D721Med (cell line): ENCODE results near the gene UBA3.

ENCODE experiments used
- DNase-seq: peaks from one replicate; pipeline ENCODE4 v3.0.0; 2011; ENCODE audit warnings: low spot score; ENCODE audit not compliant: insufficient read length
- FAIRE-seq: peaks from 2 replicates; lab custom pipeline; 2011; peaks lifted over from hg19 to GRCh38; lab: Jason Lieb, UNC
- TF ChIP-seq, protein P1 (sequence below): IDR thresholded peaks from 2 replicates; pipeline ENCODE4 v1.5.1; 2012; ENCODE audit warnings: mild to moderate bottlenecking, control low read depth; ENCODE audit not compliant: insufficient read depth; ENCODE audit errors: missing control alignments

UBA3 gene

DNA sequence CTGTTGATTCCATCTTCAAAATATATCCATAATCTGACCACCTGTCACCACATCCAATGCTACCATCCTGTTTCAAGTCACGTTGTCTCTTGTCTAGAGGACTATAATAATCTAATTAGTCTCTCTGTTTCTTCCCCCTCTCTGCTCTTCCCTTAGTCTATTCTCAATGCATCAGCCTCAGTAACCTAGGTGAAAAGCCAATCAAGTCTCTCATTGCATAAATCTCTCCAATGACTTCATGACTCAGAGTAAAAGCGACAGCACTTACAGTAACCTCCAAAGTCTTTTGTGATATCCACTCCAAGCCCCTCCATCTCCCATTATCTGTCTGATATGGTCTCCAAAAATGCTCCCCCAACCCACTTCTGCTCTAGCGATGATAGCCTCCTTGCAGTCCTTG lies 7.2 kb downstream of the UBA3 start:
- TF ChIP-seq, protein P1, sequence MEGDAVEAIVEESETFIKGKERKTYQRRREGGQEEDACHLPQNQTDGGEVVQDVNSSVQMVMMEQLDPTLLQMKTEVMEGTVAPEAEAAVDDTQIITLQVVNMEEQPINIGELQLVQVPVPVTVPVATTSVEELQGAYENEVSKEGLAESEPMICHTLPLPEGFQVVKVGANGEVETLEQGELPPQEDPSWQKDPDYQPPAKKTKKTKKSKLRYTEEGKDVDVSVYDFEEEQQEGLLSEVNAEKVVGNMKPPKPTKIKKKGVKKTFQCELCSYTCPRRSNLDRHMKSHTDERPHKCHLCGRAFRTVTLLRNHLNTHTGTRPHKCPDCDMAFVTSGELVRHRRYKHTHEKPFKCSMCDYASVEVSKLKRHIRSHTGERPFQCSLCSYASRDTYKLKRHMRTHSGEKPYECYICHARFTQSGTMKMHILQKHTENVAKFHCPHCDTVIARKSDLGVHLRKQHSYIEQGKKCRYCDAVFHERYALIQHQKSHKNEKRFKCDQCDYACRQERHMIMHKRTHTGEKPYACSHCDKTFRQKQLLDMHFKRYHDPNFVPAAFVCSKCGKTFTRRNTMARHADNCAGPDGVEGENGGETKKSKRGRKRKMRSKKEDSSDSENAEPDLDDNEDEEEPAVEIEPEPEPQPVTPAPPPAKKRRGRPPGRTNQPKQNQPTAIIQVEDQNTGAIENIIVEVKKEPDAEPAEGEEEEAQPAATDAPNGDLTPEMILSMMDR = no peak
- FAIRE-seq (no peak), DNase-seq (no peak)

DNA sequence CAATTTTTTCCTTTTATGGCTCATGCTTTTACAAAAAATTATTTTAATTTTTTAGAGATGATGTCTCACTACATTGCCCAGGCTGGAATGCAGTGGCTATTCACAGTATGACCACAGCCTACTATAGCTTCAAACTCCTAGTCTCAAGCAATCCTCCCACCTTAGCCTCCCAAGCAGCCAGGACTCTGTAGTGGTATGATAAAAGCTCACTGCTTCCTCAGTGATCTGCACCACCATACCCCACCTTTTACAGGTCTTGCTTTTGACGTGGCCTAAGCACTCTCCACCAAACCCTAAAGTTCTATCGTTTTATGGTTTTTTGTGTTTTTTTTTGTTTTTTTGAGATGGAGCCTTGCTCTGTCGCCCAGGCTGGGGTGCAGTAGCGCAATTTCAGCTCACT lies 14.0 kb downstream of the UBA3 start:
- DNase-seq (no peak), FAIRE-seq (no peak)
- TF ChIP-seq, protein P1 = no peak

DNA sequence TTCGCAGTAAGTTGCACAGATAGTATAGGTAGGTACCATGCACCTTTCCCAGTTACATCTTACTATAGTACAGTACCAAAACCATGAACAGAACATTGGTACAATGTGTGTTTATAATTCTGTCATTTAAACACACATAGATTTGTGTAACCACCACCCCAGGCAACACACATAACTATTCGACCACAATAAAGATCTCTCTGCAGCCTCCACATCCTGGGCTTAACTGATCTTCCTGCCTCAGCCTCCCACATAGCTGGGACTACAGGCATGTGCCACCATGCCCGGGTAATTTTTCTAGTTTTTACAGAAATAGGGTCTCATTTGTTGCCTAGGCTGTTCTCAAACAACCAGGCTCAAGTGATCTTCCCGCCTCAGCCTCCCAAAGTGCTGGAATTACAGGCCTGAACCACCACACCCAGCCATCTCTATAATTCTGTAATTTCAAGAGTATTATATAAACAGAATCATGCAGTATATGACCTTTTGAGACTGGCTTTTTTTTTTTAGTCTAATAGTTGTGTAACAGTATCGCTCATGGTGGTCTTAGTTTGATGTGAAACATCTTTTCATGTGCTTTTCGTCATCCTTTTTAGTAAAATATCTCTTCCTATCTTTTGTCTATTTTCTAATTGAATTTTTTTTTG lies 14.7 kb downstream of the UBA3 start:
- TF ChIP-seq, protein P1 = no peak
- no peak for FAIRE-seq
- no peak for DNase-seq

DNA sequence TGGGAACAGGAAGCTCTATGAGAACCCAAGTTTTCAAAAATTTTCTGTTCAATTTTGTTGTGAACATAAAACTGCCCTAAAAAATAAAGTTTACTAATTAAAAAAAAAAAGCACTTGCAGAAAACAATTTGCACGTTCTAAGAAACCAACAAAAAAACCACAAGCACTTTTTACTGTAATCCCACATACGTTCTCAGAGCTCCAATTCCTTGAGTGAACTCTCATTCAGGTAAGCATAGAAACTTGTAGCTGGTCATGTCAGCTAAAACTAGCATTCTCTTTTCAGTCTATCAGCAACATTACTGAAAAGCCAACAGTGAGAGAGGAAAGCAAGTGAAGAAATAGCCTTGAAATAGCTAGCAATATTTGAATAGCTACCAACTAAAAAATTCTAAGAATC lies 16.5 kb downstream of the UBA3 start:
- FAIRE-seq = no peak
- TF ChIP-seq, protein P1 = no peak

DNA sequence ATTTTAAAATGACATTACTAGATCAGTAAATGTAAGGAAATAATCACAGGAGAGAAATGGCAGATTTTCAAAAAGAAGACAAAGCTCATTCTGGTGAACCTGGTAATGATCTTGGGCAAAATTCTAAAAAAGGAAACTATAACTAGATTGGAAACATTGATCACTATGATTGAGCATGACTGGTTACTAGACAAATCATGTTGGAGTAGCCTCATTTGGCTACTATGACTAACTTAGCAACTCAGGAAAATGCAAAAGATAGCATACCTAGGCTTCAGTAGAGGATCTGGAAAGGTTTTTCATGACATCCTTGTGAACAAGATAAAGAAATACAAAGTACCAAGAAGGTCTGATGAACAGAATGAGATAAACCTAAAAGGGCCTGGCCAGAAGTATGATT lies 20.5 kb downstream of the UBA3 start:
- FAIRE-seq (no peak), DNase-seq (no peak)
- TF ChIP-seq, protein P1 = no peak

More for the DNA sequence above, 16.5 kb downstream of the UBA3 start:
- no peak for DNase-seq

DNA sequence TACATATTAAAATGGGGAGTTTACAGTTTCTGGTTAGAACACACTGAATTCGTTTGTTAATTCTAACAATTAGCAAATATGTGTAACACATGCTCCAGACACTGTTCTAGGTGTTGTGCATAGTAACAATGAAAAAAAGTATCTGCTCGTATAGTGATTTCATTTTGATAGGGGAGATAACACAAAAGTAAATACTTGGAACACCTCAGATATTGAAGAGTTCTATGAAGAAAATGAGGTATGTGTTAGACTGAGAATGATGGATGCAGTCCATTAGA lies 21.3 kb downstream of the UBA3 start:
- TF ChIP-seq, protein P1 = no peak
- FAIRE-seq = no peak
- DNase-seq = no peak

DNA sequence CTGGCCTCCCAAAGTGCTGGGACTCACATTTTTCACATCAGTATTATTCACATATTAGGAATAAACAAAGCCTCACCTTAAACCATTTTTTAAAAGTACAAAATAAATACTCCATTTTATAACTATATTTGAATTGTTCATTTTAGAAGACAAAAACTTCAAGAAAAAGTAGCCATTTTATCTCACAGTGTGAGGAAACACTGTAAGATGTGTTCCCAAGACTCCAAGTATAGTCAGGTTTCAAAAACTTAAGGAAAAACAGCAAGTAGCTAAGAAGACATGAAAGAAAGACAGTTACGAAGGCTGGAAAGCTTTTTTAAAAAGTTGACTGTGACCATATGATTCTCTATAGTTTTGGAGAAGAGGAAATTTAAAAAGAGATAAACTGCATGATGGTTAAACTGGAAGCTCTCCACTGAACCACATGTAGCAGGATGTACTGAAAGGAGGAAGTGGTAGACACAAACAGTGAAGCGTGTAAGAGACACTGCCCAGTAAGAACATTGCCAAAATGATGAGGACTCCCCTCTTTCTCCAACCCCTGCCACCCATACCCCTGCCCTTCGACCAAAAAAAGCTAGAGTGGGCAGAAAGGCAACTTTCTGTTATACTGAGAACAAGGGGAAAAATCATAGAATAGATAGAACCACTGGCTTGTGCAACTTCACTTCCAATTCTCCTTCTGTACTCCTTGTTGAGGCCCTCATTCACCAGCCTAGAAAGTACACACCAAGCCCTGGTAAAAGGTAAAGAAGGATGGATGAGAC lies 21.8 kb downstream of the UBA3 start:
- DNase-seq (no peak), FAIRE-seq (no peak)
- TF ChIP-seq, protein P1 = no peak
